CD4-positive, alpha-beta memory T cell (primary cell): ENCODE results near the gene C16orf87. TPM values are rescaled to one million over a fixed set of nuclear protein-coding genes. Genes with fewer than 3 reads are reported as not detected.

ENCODE experiments used
- CTCF ChIA-PET: fragments of 350-600 bp; sonication (Branson Sonifier 250); formaldehyde crosslinking; loops from one replicate; lab custom pipeline; 2021; ENCODE audit warnings: inconsistent platforms; ENCODE audit not compliant: partially characterized antibody; lab: Charles Lee
- POLR2A ChIA-PET: fragments of 350-600 bp; sonication (Branson Sonifier 250); formaldehyde crosslinking; loops from one replicate; lab custom pipeline; 2021; ENCODE audit not compliant: partially characterized antibody; lab: Charles Lee
- DNase-seq, 5 donors: peaks; one replicate each; pipeline versions ENCODE4 v3.0.0 to v3.0.0-alpha.2; 2020 to 2022; ENCODE audit warnings: mixed read lengths in 1 of 5
- H3K27ac ChIP-seq: one replicate; pipeline ENCODE4 v1.7.0; 2013; ENCODE audit warnings: low read depth, low read length
- H3K27me3 ChIP-seq: 2 replicates; pipeline ENCODE4 v1.7.0; 2013; ENCODE audit warnings: mild to moderate bottlenecking, low read length, moderate library complexity; ENCODE audit not compliant: insufficient read depth
- H3K36me3 ChIP-seq: 2 replicates; pipeline ENCODE4 v1.7.0; 2013; ENCODE audit warnings: mild to moderate bottlenecking, low read length, moderate library complexity; ENCODE audit not compliant: insufficient read depth
- H3K4me1 ChIP-seq: 2 replicates; pipeline ENCODE4 v1.7.0; 2013; ENCODE audit warnings: mild to moderate bottlenecking, low read length, moderate library complexity; ENCODE audit not compliant: insufficient read depth
- H3K4me3 ChIP-seq, 2 donors: one replicate each; pipeline ENCODE4 v1.7.0; 2013; ENCODE audit warnings: low read length in 2 of 2, mild to moderate bottlenecking in 1 of 2
- H3K9me3 ChIP-seq, 2 donors: one replicate each; pipeline ENCODE4 v1.7.0; 2013; ENCODE audit warnings: low read length in 2 of 2, control low read depth in 1 of 2; ENCODE audit not compliant: control insufficient read depth in 1 of 2
- H3K27ac Mint-ChIP-seq, 7 donors: one replicate each; pipeline ENCODE4 v1.8.0; 2020 to 2021; ENCODE audit warnings: mixed read lengths in 7 of 7, mild to moderate bottlenecking in 6 of 7, inconsistent platforms in 3 of 7, moderate library complexity in 3 of 7
- H3K27me3 Mint-ChIP-seq, 2 donors: one replicate each; pipeline ENCODE4 v1.8.0; 2020 to 2021; ENCODE audit warnings: mixed read lengths in 2 of 2
- H3K36me3 Mint-ChIP-seq, 2 donors: one replicate each; pipeline ENCODE4 v1.8.0; 2020 to 2021; ENCODE audit warnings: mixed read lengths in 2 of 2, inconsistent platforms in 1 of 2, mild to moderate bottlenecking in 1 of 2
- H3K4me1 Mint-ChIP-seq, 4 donors: one replicate each; pipeline ENCODE4 v1.8.0; 2020 to 2021; ENCODE audit warnings: mixed read lengths in 4 of 4, mild to moderate bottlenecking in 1 of 4
- H3K4me3 Mint-ChIP-seq, 8 donors: one replicate each; pipeline ENCODE4 v1.8.0; 2020 to 2021; ENCODE audit warnings: mixed read lengths in 8 of 8, mild to moderate bottlenecking in 7 of 8, moderate library complexity in 6 of 8, inconsistent platforms in 3 of 8
- H3K9me3 Mint-ChIP-seq, 8 donors: one replicate each; pipeline ENCODE4 v1.8.0; 2020 to 2021; ENCODE audit warnings: mixed read lengths in 8 of 8, mild to moderate bottlenecking in 5 of 8, inconsistent platforms in 3 of 8, moderate library complexity in 1 of 8
- intact Hi-C: fragments of 100-400 bp; cut with micrococcal nuclease; formaldehyde crosslinking; loops from one replicate; pipeline ENCODE4 v1.15.1; 2023
- polyA plus RNA-seq, 2 donors: library from polyadenylated mRNA; unstranded; fragments of 300-500 nt; fragmentation: Illumina TruSeq; gene quantifications; one replicate each; pipeline ENCODE4 v1.2.3, GENCODE V29; 2021
- total RNA-seq, 2 experiments: library from RNA; stranded (reverse); gene quantifications; one replicate each; pipeline ENCODE4 v1.2.3, GENCODE V29; 2021

Gene C16orf87
- total and polyA plus RNA-seq, 4 experiments from 2014 or later, result 5.8 to 15.5 (median 6.8) TPM

- Mint-ChIP-seq H3K27me3 (no peaks in the 10 kb centered on the region), H3K27ac (peak overlapping the region in 1 of 7 donors; percentile 62)
- POLR2A ChIA-PET, result no interaction called here
Measured at GRCh38 chr16:46801428-46802049, 29.4 kb downstream of the C16orf87 start.

GRCh38 chr16:46800494-46800893, 30.5 kb downstream of the C16orf87 start:
- no peak overlapping the region for H3K27ac Mint-ChIP-seq
- Histone ChIP-seq H3K9me3 (no peaks in the 10 kb centered on the region), H3K27ac (no peak overlapping the region), H3K27me3 (no peaks in the 10 kb centered on the region), H3K4me1 (peaks cover 12% of the 10 kb centered on the region), H3K4me3 (no peak overlapping the region), H3K36me3 (no peaks in the 10 kb centered on the region)
- H3K4me1 Mint-ChIP-seq, result peaks cover 11 to 22% (median 15%) of the 10 kb centered on the region in 4 donors
- intact Hi-C loops, result no loop called here
- peaks cover 0 to 17% (median 11%) of the 10 kb centered on the region in 8 donors for H3K9me3 Mint-ChIP-seq
- no peak for DNase-seq
- H3K36me3 Mint-ChIP-seq, result peaks cover 16 to 21% of the 10 kb centered on the region in 2 donors
- ChIA-PET POLR2A (no interaction called here), CTCF (interaction anchor here (1.1 to 2.9 kb wide), 4 partner anchors 9 to 127 kb away, joined by 4 to 18 read pairs (median 6); no protein-coding TSS in a partner anchor)
- H3K27me3 Mint-ChIP-seq, result no peaks in the 10 kb centered on the region
- H3K4me3 Mint-ChIP-seq, result no peak overlapping the region

More at GRCh38 chr16:46801428-46802049, 29.4 kb downstream of the C16orf87 start:
- Mint-ChIP-seq H3K36me3 (peaks cover 10 to 17% of the 10 kb centered on the region in 2 donors), H3K4me1 (peaks cover 11 to 22% (median 15%) of the 10 kb centered on the region in 4 donors), H3K4me3 (peak overlapping the region in 2 of 8 donors; percentile 24 to 43), H3K9me3 (peaks cover 0 to 11% (median 6%) of the 10 kb centered on the region in 8 donors)
- intact Hi-C loops, result no loop called here
- DNase-seq, result no peak
- H3K36me3 ChIP-seq, result no peaks in the 10 kb centered on the region
- H3K4me1 ChIP-seq, result peaks cover 12% of the 10 kb centered on the region
- no peaks in the 10 kb centered on the region for H3K27me3 ChIP-seq
- no peaks in the 10 kb centered on the region for H3K9me3 ChIP-seq
- H3K27ac ChIP-seq, result no peak overlapping the region
- H3K4me3 ChIP-seq, result no peak overlapping the region
- CTCF ChIA-PET, result interaction anchor here (1.4 to 2.9 kb wide), 4 partner anchors 10 to 128 kb away, joined by 4 to 18 read pairs (median 6); no protein-coding TSS in a partner anchor

DNA sequence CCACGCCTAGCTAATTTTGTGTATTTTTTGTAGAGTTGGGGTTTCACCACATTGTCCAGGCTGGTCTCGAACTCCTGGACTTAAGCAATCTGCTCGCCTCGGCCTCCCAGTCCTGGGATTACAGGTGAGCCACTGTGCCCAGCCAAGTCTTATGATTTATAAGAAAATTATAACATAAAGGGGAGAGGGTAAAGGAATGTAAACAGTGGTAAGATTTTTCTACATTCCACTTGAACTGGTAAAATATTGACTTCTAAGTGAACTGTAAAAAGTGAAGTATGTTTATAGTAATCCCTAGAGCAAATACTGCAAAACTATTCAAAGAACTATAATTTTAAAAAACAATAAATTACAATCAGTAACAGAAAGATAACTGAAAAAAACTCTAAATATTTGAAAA, 33.5 kb downstream of the C16orf87 start:
- peaks cover 1% of the 10 kb centered on the region for H3K4me1 ChIP-seq
- Mint-ChIP-seq H3K4me1 (peaks cover 2 to 4% (median 2%) of the 10 kb centered on the region in 4 donors), H3K27me3 (no peaks in the 10 kb centered on the region), H3K9me3 (peaks cover 0 to 34% (median 26%) of the 10 kb centered on the region in 8 donors), H3K27ac (no peak overlapping the region), H3K36me3 (peaks cover 21 to 26% of the 10 kb centered on the region in 2 donors), H3K4me3 (no peak overlapping the region)
- POLR2A ChIA-PET, result no interaction called here
- H3K27me3 ChIP-seq, result no peaks in the 10 kb centered on the region
- H3K27ac ChIP-seq, result no peak overlapping the region
- CTCF ChIA-PET, result no interaction called here
- intact Hi-C loops, result no loop called here
- H3K4me3 ChIP-seq, result no peak overlapping the region
- H3K36me3 ChIP-seq, result no peaks in the 10 kb centered on the region
- no peak for DNase-seq
- no peaks in the 10 kb centered on the region for H3K9me3 ChIP-seq

DNA sequence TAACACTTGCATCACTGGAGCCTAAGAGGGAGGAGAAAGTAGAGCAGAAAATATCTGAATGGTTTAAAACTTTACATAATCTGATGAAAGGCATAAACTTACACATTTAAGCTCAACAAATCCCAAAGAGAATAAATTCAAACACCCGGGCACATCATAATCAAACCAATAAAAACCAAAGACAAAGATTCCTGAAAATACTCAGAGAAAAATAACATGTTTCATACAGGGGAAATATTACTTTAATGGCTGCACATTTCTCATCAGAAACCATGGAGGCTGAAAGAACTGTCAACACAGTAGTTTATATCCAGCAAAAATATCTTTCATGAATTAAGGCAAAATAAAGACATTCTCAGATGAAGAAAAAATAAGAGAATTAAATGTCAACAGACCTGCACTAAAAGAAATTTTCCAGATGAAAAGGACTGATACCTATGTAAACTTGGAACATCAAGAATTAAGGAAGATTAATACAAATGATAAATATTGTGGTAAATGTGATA, 34.2 kb downstream of the C16orf87 start:
- POLR2A ChIA-PET, result no interaction called here
- intact Hi-C loops, result no loop called here
- peaks cover 0 to 3% (median 2%) of the 10 kb centered on the region in 4 donors for H3K4me1 Mint-ChIP-seq

DNA sequence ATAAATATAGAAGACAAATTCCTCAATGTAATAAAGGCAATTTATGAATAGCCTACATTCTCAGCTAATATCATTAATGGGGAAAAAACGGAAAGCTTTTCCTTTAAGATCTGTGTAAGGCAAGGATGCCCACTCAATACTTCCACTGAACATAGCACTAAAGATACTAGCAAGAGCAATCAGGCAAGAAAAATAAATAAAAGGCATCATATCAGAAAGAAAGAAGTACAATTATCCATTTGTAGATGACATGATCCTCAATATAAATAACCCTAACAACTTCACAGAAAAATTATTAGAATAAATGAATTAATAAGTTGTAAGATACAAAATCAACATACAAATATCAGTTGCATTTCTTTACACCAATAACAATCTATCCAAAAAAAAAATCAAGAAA, 37.1 kb downstream of the C16orf87 start:
- H3K27me3 Mint-ChIP-seq, result no peaks in the 10 kb centered on the region
- H3K27me3 ChIP-seq, result no peaks in the 10 kb centered on the region
- CTCF ChIA-PET, result no interaction called here
- no peak overlapping the region for H3K4me3 Mint-ChIP-seq
- POLR2A ChIA-PET, result no interaction called here
- intact Hi-C loops, result no loop called here
- no peak overlapping the region for H3K27ac Mint-ChIP-seq
- no peak overlapping the region for H3K27ac ChIP-seq
- peaks cover 11 to 19% (median 16%) of the 10 kb centered on the region in 4 donors for H3K4me1 Mint-ChIP-seq
- no peaks in the 10 kb centered on the region for H3K36me3 ChIP-seq
- DNase-seq, result no peak
- no peaks in the 10 kb centered on the region for H3K9me3 ChIP-seq
- H3K4me1 ChIP-seq, result peaks cover 8% of the 10 kb centered on the region
- peaks cover 17 to 30% of the 10 kb centered on the region in 2 donors for H3K36me3 Mint-ChIP-seq
- H3K4me3 ChIP-seq, result no peak overlapping the region
- peaks cover 0 to 34% (median 26%) of the 10 kb centered on the region in 8 donors for H3K9me3 Mint-ChIP-seq

More for the DNA sequence above, 34.2 kb downstream of the C16orf87 start:
- no peak overlapping the region for H3K4me3 Mint-ChIP-seq
- Histone ChIP-seq H3K4me3 (no peak overlapping the region), H3K27me3 (no peaks in the 10 kb centered on the region), H3K27ac (no peak overlapping the region), H3K36me3 (no peaks in the 10 kb centered on the region), H3K4me1 (no peaks in the 10 kb centered on the region), H3K9me3 (no peaks in the 10 kb centered on the region)
- H3K36me3 Mint-ChIP-seq, result peaks cover 20 to 28% of the 10 kb centered on the region in 2 donors
- H3K9me3 Mint-ChIP-seq, result peaks cover 0 to 34% (median 26%) of the 10 kb centered on the region in 8 donors
- no peak for DNase-seq
- no peak overlapping the region for H3K27ac Mint-ChIP-seq
- CTCF ChIA-PET, result no interaction called here
- H3K27me3 Mint-ChIP-seq, result no peaks in the 10 kb centered on the region

GRCh38 chr16:46790599-46791270, 40.2 kb downstream of the C16orf87 start:
- peaks cover 8% of the 10 kb centered on the region for H3K4me1 ChIP-seq
- Mint-ChIP-seq H3K27ac (peak overlapping the region in 6 of 7 donors; percentile 28 to 88 (median 72)), H3K36me3 (peaks cover 14 to 19% of the 10 kb centered on the region in 2 donors), H3K4me1 (peaks cover 15 to 20% (median 17%) of the 10 kb centered on the region in 4 donors), H3K27me3 (no peaks in the 10 kb centered on the region), H3K4me3 (peak overlapping the region; percentile 79 to 90 (median 85)), H3K9me3 (peaks cover 0 to 28% (median 25%) of the 10 kb centered on the region in 8 donors)
- ChIA-PET POLR2A (interaction anchor here (1.3 to 3.4 kb wide), 2 partner anchors 39 to 182 kb away, joined by 7 to 31 read pairs; partner anchors contain the start of gene C16orf87), CTCF (interaction anchor here (3.6 kb wide), 1 partner anchor 10 kb away, joined by 18 read pairs; no protein-coding TSS in a partner anchor)
- no peaks in the 10 kb centered on the region for H3K9me3 ChIP-seq
- no peaks in the 10 kb centered on the region for H3K36me3 ChIP-seq
- H3K27ac ChIP-seq, result no peak overlapping the region
- DNase-seq, result no peak
- intact Hi-C loops, result loop anchor here (1.0 kb wide), 3 partner anchors 41 to 101 kb away; partner anchors contain the start of genes C16orf87, GPT2, ORC6 and VPS35
- no peaks in the 10 kb centered on the region for H3K27me3 ChIP-seq
- peak overlapping the region in 1 of 2 donors; percentile 76 for H3K4me3 ChIP-seq
